Measurements from ENCODE around the gene CFI.

CFI gene

GRCh38 chr4:109801895-109802319, at the start of gene CFI:
Gene CFI, minus strand, starts transcription at chr4:109801999. Its CDS starts 28 bp downstream, at chr4:109801971.
- DNase-seq, result peak; percentile 75

- DNase-seq, result no peak
Observed at GRCh38 chr4:109850601-109851000, 48.8 kb upstream of the CFI start.

GRCh38 chr4:109848501-109848900, 46.7 kb upstream of the CFI start:
- DNase-seq, result no peak

- no peak for DNase-seq
Observed at GRCh38 chr4:109847896-109848442, 46.2 kb upstream of the CFI start, which contains the start of gene LRIT3. Gene LRIT3, plus strand, starts transcription at chr4:109848107. Its CDS starts 95 bp downstream, at chr4:109848202.

- no peak for DNase-seq
Observed at GRCh38 chr4:109846395-109847098, 44.7 kb upstream of the CFI start.

- DNase-seq, result no peak
Observed at GRCh38 chr4:109836985-109837384, 35.2 kb upstream of the CFI start.

- DNase-seq, result no peak
Observed at GRCh38 chr4:109833756-109834155, 32.0 kb upstream of the CFI start.

- no peak for DNase-seq
Observed at GRCh38 chr4:109827672-109828071, 25.9 kb upstream of the CFI start, which contains the start of gene RRH. Gene RRH, plus strand, starts transcription at chr4:109827972. Its CDS starts 56 bp downstream, at chr4:109828028.

- peak; percentile 37 for DNase-seq
Observed at GRCh38 chr4:109826719-109827118, 24.9 kb upstream of the CFI start.

GRCh38 chr4:109821185-109821584, 19.4 kb upstream of the CFI start:
- DNase-seq, result no peak

- no peak for DNase-seq
Observed at GRCh38 chr4:109820563-109820962, 18.8 kb upstream of the CFI start.

GRCh38 chr4:109818268-109818667, 16.5 kb upstream of the CFI start:
- no peak for DNase-seq

GRCh38 chr4:109816894-109817293, 15.1 kb upstream of the CFI start:
- no peak for DNase-seq

GRCh38 chr4:109816082-109816442, 14.3 kb upstream of the CFI start:
- peak; percentile 10 for DNase-seq

GRCh38 chr4:109815151-109816081, 13.6 kb upstream of the CFI start, which contains the start of gene GAR1:
Gene GAR1, plus strand, starts transcription at chr4:109815762. Its CDS starts 403 bp downstream, at chr4:109816165.
- peak; percentile 93 for DNase-seq

- DNase-seq, result no peak
Observed at GRCh38 chr4:109811707-109812106, 9.9 kb upstream of the CFI start.

- DNase-seq, result no peak
Observed at GRCh38 chr4:109810552-109811387, 9.0 kb upstream of the CFI start.

GRCh38 chr4:109809655-109810054, 7.9 kb upstream of the CFI start:
- no peak for DNase-seq

GRCh38 chr4:109803924-109804571, 2.2 kb upstream of the CFI start:
- peak; percentile 48 for DNase-seq

GRCh38 chr4:109801099-109801789, 555 bp downstream of the CFI start:
- DNase-seq, result peak; percentile 37

- no peak for DNase-seq
Observed at GRCh38 chr4:109798866-109799265, 2.9 kb downstream of the CFI start.
